Measurements from ENCODE around the gene SRSF8. TPM values are rescaled to one million over a fixed set of nuclear protein-coding genes. Genes with fewer than 3 reads are reported as not detected.

The SRSF8 gene
- total and polyA plus RNA-seq, 9 of the 15 experiments (the other 6 are each of a cell fraction or from before 2014, with no cell fraction given) = 18.0 to 53.4 (median 27.9) TPM

GRCh38 chr11:95100191-95100648 is 33.5 kb downstream of the SRSF8 start (continued):
- TF ChIP-seq ZNF124 (CRISPR knock-in tag; IDR thresholded peaks at IDR 0.05) = no peak
- no peak for TF ChIP-seq NFRKB (IDR thresholded peaks at IDR 0.05; ENCODE audit: low read depth)
- no peak for TF ChIP-seq TFAM (CRISPR knock-in tag; conservative IDR thresholded peaks at IDR 0.05)
- no peak for TF ChIP-seq TRIM25 (IDR thresholded peaks at IDR 0.05; ENCODE audit: borderline replicate concordance)
- peak; percentile 89; the same call in 1 of the 2 replicates for TF ChIP-seq NBN (IDR thresholded peaks at IDR 0.05; ENCODE audit: low read depth)
- TF ChIP-seq ELF4 (CRISPR knock-in tag; IDR thresholded peaks at IDR 0.05) = peak; percentile 91; the same call in 1 of the 2 replicates
- no peak for TF ChIP-seq U2AF2 (optimal IDR thresholded peaks at IDR 0.05; ENCODE audit: low read depth, low read length)
- TF ChIP-seq POLR2AphosphoS5 (IDR thresholded peaks at IDR 0.05; ENCODE audit: control insufficient read depth, insufficient read depth, low read depth, low read length) = peak; percentile 85; the same call in 1 of the 2 replicates
- no peak for TF ChIP-seq SIRT6 (IDR thresholded peaks at IDR 0.05; ENCODE audit: low read depth, low read length)
- TF ChIP-seq EZH2 (IDR thresholded peaks at IDR 0.05; ENCODE audit: borderline replicate concordance, low read depth, low read length) = no peak
- TF ChIP-seq LARP7 (IDR thresholded peaks at IDR 0.05) = no peak
- peak; percentile 43 for TF ChIP-seq RBBP5 (IDR thresholded peaks at IDR 0.05; ENCODE audit: borderline replicate concordance, insufficient read depth, low read length, poor library complexity, severe bottlenecking)
- TF ChIP-seq ZFP91 (CRISPR knock-in tag; IDR thresholded peaks at IDR 0.05) = no peak
- no peak for TF ChIP-seq RBM39 (optimal IDR thresholded peaks at IDR 0.05; ENCODE audit: low read depth, low read length)
- TF ChIP-seq KDM4B (IDR thresholded peaks at IDR 0.05; ENCODE audit: borderline replicate concordance in 2 of 2, low read depth in 1 of 2) = no peak
- no peak for TF ChIP-seq CAMTA2 (CRISPR knock-in tag; conservative IDR thresholded peaks at IDR 0.05)
- no peak for TF ChIP-seq CBFB (CRISPR knock-in tag; IDR thresholded peaks at IDR 0.05)
- no peak for TF ChIP-seq ZNF354B (CRISPR knock-in tag; IDR thresholded peaks at IDR 0.05)
- peak; percentile 60; the same call in 1 of the 2 replicates for TF ChIP-seq ZBTB17 (CRISPR knock-in tag; IDR thresholded peaks at IDR 0.05)
- TF ChIP-seq EP300 (IDR thresholded peaks at IDR 0.05; ENCODE audit: low read length) = peak; percentile 97
- TF ChIP-seq HDAC1 (IDR thresholded peaks at IDR 0.05) = peak; percentile 66 to 84; a peak in 3 of 4 replicates
- no peak for TF ChIP-seq HNRNPUL1 (IDR thresholded peaks at IDR 0.05; ENCODE audit: low read length)
- peak; percentile 37 for TF ChIP-seq NUFIP1 (IDR thresholded peaks at IDR 0.05; ENCODE audit: partially characterized antibody)
- TF ChIP-seq MEF2A (IDR thresholded peaks at IDR 0.05; ENCODE audit: control insufficient read depth, low read depth, low read length) = no peak
- TF ChIP-seq ZNF239 (CRISPR knock-in tag; IDR thresholded peaks at IDR 0.05) = peak; percentile 68
- no peak for TF ChIP-seq TCF15 (CRISPR knock-in tag; IDR thresholded peaks at IDR 0.05)
- TF ChIP-seq ZNF395 (CRISPR knock-in tag; IDR thresholded peaks at IDR 0.05) = peak; percentile 65; the same call in 1 of the 2 replicates
